GM12864 (cell line): ENCODE results near the gene PRRC2B.
"Not testable (repeated sequence)": the region's sequence is repeated elsewhere in the genome, so short reads cannot be mapped to it uniquely, and the experiment has no call there.

ENCODE experiments used
- DNase-seq: peaks from one replicate; pipeline ENCODE4 v3.0.0-alpha.2; 2011; ENCODE audit warnings: low read depth
- H3K4me3 ChIP-seq: 2 replicates; pipeline ENCODE4 v1.5.1; 2011; ENCODE audit warnings: mild to moderate bottlenecking, low read depth, low read length, control low read depth
- CTCF ChIP-seq: IDR thresholded peaks from 2 replicates; pipeline ENCODE4 v1.5.1; 2011; ENCODE audit warnings: low read depth, mild to moderate bottlenecking, moderate library complexity, low read length, control low read depth, inconsistent platforms; ENCODE audit errors: missing control alignments

Gene PRRC2B

DNA sequence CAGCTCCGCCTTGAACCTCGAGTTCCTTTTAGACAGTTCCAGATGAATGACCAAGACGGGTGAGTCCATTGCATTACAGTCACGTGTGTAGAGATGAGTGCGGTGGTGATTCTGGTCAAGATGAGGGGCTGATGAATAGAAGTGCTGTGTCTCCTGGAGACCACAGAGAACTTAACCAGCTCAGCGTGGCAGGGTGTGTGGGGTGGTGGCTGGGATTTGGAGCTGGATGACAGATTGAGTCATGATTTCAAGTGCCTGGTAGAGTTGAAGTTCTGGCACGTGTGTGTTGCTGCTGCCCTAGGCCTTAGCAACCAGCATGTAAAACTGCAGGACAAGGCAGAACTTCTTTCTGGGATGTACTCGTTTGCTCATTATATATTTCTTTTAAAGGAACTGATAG is 53.3 kb downstream of the PRRC2B start:
- DNase-seq = no peak
- no peak for TF ChIP-seq CTCF
- H3K4me3 ChIP-seq = no peak overlapping the region

GRCh38 chr9:131447600-131447999 is 53.7 kb downstream of the PRRC2B start:
- DNase-seq = no peak
- TF ChIP-seq CTCF = no peak
- H3K4me3 ChIP-seq = no peak overlapping the region

- no peak for DNase-seq
- TF ChIP-seq CTCF = no peak
These were observed 54.9 kb downstream of the PRRC2B start for GRCh38 chr9:131448818-131449217.

GRCh38 chr9:131449276-131449675 is 55.4 kb downstream of the PRRC2B start:
- no peak for DNase-seq
- no peak for TF ChIP-seq CTCF
- H3K4me3 ChIP-seq = no peak overlapping the region

More at GRCh38 chr9:131448818-131449217, 54.9 kb downstream of the PRRC2B start:
- no peak overlapping the region for H3K4me3 ChIP-seq

DNA sequence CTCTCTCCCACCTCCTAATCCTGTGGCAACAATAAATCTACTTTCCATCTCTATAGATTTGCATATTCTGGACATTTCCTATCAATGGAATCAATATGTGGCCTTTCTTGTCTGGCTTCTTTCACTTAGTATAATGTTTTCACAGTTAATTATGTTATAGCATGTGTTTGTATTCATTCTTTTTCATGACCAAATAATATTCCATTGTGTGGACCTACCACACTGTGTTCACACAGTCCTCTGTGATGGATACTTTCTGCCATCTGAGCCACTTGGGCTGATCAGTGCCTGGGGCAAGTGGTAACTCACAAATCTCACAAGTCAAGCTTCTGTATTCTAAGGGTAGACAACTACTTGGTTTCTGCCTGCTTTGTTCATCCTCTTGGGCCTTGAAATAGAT is 60.1 kb downstream of the PRRC2B start:
- no peak for TF ChIP-seq CTCF
- no peak for DNase-seq
- H3K4me3 ChIP-seq = no peak overlapping the region

DNA sequence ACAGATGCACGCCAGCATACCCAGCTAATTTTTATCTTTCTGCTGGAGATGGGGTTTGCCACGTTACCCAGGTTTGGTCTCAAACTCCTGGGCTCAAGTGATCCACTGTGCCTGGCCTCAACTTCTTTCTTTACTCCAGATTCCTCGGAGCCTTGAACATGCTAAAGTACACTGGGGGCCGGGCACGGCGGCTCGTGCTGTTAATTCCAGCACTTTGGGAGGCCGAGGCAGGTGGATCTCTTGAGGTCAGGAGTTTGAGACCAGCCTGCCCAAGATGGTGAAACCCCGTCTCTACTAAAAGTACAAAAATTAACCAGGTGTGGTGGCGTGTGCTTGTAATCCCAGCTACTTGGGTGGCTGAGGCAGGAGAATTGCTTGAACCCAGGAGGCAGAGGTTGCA is 61.8 kb downstream of the PRRC2B start:
- not testable (repeated sequence) for DNase-seq, H3K4me3 ChIP-seq

DNA sequence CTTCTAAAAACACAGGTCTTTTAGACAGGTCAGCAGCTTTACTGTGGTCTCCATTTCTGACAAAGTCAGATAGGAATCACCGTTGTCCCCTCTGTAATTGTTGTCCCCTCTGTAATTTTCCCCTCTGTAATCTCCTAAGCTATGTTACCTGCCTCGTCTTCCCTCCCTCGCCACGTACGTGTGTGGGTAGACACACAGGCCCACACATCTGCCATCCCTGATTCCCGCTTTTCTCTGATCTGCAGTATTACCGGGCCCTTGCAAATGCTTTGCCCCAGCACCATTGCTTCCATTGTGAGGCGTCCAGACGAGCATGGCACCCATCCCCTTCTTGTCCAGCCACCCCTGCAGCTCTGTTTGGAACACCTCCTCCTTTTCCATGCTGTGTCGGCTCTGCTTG is 63.9 kb downstream of the PRRC2B start:
- no peak overlapping the region for H3K4me3 ChIP-seq
- no peak for TF ChIP-seq CTCF
- no peak for DNase-seq

DNA sequence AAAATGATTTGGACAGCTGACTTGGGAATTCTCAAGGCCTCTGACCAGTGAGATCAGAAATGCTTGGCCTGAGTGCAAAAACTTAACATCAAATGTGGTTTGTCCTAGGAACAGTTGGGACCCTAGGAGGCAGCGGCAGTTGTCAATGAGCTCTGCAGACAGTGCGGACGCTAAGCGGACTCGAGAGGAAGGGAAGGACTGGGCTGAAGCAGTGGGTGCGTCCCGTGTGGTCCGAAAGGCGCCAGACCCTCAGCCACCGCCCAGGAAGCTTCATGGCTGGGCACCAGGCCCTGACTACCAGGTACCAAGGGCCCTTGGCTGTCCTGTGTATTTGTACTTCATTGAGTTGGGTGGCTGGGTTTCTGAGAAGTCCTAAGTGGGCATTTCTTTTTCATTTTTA is 65.2 kb downstream of the PRRC2B start:
- H3K4me3 ChIP-seq = no peak overlapping the region
- DNase-seq = no peak
- no peak for TF ChIP-seq CTCF
